Measurements from ENCODE around the gene MDH1. TPM values are rescaled to one million over a fixed set of nuclear protein-coding genes. Genes with fewer than 3 reads are reported as not detected.

The MDH1 gene
- total and polyA plus RNA-seq, 12 donors, result 1,017 to 1,698 (median 1,564) TPM

- WGBS, 2 donors, result 85 to 90% methylated on average over 3 of the region's 3 CpGs
These were observed 62.6 kb downstream of the MDH1 start for GRCh38 chr2:63651356-63651755.

GRCh38 chr2:63651861-63652651, 63.3 kb downstream of the MDH1 start:
- no peaks in the 10 kb centered on the region for H3K27me3 ChIP-seq
- no peak overlapping the region for H3K4me3 ChIP-seq
- ATAC-seq, result no peak
- H3K9me3 ChIP-seq, result peaks cover 0 to 11% (median 0%) of the 10 kb centered on the region in 11 donors
- no peak overlapping the region for H3K27ac ChIP-seq
- intact Hi-C loops (cut with DNase I), result no loop called here
- no peaks in the 10 kb centered on the region for H3K36me3 ChIP-seq
- no peaks in the 10 kb centered on the region for H3K4me1 ChIP-seq
- TF ChIP-seq, protein P1, sequence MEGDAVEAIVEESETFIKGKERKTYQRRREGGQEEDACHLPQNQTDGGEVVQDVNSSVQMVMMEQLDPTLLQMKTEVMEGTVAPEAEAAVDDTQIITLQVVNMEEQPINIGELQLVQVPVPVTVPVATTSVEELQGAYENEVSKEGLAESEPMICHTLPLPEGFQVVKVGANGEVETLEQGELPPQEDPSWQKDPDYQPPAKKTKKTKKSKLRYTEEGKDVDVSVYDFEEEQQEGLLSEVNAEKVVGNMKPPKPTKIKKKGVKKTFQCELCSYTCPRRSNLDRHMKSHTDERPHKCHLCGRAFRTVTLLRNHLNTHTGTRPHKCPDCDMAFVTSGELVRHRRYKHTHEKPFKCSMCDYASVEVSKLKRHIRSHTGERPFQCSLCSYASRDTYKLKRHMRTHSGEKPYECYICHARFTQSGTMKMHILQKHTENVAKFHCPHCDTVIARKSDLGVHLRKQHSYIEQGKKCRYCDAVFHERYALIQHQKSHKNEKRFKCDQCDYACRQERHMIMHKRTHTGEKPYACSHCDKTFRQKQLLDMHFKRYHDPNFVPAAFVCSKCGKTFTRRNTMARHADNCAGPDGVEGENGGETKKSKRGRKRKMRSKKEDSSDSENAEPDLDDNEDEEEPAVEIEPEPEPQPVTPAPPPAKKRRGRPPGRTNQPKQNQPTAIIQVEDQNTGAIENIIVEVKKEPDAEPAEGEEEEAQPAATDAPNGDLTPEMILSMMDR (IDR thresholded peaks at IDR 0.05), result no peak
- 73 to 76% methylated on average over 4 of the region's 4 CpGs for WGBS, 2 donors
- no peak for DNase-seq

More at GRCh38 chr2:63651356-63651755, 62.6 kb downstream of the MDH1 start:
- Histone ChIP-seq H3K4me1 (no peaks in the 10 kb centered on the region), H3K36me3 (no peaks in the 10 kb centered on the region), H3K27me3 (no peaks in the 10 kb centered on the region), H3K4me3 (no peak overlapping the region), H3K9me3 (peaks cover 0 to 11% (median 0%) of the 10 kb centered on the region in 11 donors), H3K27ac (no peak overlapping the region)
- TF ChIP-seq, protein P1 (IDR thresholded peaks at IDR 0.05), result no peak
- intact Hi-C loops (cut with DNase I), result no loop called here
- DNase-seq (no peak), ATAC-seq (no peak)

DNA sequence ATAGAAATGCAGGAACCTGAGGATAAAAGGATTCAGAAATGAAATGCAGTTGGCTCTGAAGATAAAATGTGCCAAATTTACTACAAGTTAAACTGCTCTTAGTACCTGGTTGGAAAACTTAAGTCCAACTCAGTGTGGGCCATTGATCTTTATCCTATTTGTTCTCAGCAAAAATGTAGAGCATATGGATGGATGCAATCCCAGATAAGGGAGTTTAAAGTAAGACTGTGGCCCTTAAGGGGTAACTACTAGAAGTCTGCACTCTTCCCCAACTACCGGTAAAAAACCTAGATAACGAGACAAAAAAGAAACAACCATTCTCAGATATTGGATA, 63.9 kb downstream of the MDH1 start:
- intact Hi-C loops (cut with DNase I), result no loop called here
- TF ChIP-seq, protein P1 (IDR thresholded peaks at IDR 0.05), result no peak

DNA sequence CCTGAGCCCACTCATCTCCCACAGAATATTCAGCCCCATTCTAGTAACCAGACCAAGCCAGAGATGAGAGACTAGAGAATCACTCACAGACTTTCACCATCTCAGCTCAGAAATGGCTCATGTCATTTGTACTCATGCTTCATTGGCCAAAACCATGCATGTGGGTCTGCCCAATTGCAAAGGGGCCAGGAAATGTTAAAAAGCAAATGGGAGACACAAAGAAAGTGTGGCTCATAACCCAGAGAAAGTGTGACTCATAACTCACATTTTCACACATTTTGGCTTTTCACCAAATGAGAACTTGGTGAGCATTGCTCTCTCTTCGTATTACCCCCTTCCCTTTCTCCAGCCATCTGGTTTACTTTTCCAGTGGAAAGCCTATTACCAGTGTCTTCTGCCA, 66.2 kb downstream of the MDH1 start:
- TF ChIP-seq, protein P1 (IDR thresholded peaks at IDR 0.05), result no peak
- 71 to 89% methylated on average over 1 of the region's 1 CpG for WGBS, 2 donors
- no peak for ATAC-seq

More for the DNA sequence above, 63.9 kb downstream of the MDH1 start:
- ATAC-seq (no peak), DNase-seq (no peak)
- WGBS, 2 donors, result 82 to 94% methylated on average over 2 of the region's 2 CpGs
- Histone ChIP-seq H3K4me1 (no peaks in the 10 kb centered on the region), H3K36me3 (no peaks in the 10 kb centered on the region), H3K27ac (no peak overlapping the region), H3K4me3 (no peak overlapping the region), H3K27me3 (no peaks in the 10 kb centered on the region), H3K9me3 (peaks cover 0 to 11% (median 0%) of the 10 kb centered on the region in 11 donors)

More for the DNA sequence above, 66.2 kb downstream of the MDH1 start:
- peaks cover 0 to 11% (median 0%) of the 10 kb centered on the region in 11 donors for H3K9me3 ChIP-seq
- H3K4me1 ChIP-seq, result peaks cover 0 to 5% (median 0%) of the 10 kb centered on the region in 9 donors
- intact Hi-C loops (cut with DNase I), result no loop called here
- H3K27ac ChIP-seq, result no peak overlapping the region
- no peak overlapping the region for H3K4me3 ChIP-seq
- H3K27me3 ChIP-seq, result no peaks in the 10 kb centered on the region
- no peak for DNase-seq
- no peaks in the 10 kb centered on the region for H3K36me3 ChIP-seq

Other genes starting within 250 kb of the MDH1 start
- gene WDPCP, start 486 bp upstream of the MDH1 start, total RNA-seq, result 10 to 100 TPM; 10.3 to 36.6 (median 23.5) TPM
- 1 to 10 TPM; 3.7 to 3.9 TPM for gene WDPCP, start 486 bp upstream of the MDH1 start, polyA plus RNA-seq

All from heart right ventricle (tissue), 16 donors.